Astrocyte (in vitro differentiated cells and primary cell): ENCODE measurements around the gene FUT9.

ENCODE experiments used
- CTCF ChIP-seq: IDR thresholded peaks from 2 replicates; pipeline ENCODE4 v1.5.1; 2011; ENCODE audit warnings: low read depth, mild to moderate bottlenecking, inconsistent platforms, low read length, moderate library complexity; ENCODE audit not compliant: insufficient read depth
- EZH2 ChIP-seq: IDR thresholded peaks from 2 replicates; pipeline ENCODE4 v1.6.1; 2012; ENCODE audit warnings: mild to moderate bottlenecking, low read length, inconsistent platforms; ENCODE audit not compliant: insufficient read depth

- TF ChIP-seq CTCF: no peak
- TF ChIP-seq EZH2: no peak
These were observed 2.2 kb upstream of the FUT9 start for GRCh38 chr6:96013531-96013930.
